Measurements from ENCODE around the gene TOPBP1.

The TOPBP1 gene

DNA sequence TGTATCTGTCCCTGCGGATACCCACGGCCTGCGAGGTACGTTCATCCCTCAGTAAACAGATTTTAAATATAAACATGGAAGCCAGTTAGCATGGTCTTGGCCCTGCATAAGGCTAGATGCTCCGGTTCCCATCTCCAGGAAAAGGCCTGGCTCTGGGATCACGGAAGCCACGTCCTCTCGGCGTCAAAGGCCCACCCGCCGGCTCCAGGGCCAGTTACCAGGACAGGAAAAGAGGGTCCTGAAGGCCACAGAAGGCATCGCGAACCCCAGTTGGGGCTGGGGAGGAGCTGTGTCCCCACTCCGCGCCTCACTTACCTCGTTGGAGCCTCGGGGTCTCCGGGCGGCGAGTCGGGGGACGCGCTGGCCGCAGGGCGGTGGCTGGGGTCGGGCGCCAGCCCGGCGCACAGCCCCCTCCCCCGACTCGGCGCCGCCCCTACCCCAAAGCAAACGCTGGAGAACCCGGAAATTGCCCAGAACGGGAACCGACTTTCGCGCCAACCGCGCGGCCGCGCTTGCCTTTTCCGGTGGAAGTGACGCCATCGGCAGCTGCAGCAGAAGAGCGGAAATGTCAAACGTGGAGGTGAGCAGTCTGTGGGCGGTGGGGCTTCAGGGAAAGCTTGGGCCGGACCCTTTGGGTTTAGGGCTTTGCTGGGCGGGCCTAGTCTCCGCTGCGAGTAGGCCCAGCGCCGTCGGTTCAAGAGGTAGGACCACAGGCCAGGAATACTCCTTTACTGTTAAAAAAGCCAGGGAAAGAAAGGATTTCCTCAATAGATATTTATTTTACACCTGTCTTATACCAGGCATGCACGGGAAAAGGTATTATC, at the start of gene TOPBP1:
Gene TOPBP1 (minus strand): TSS at position 488 of the 824 bp plus-strand sequence. CDS start 814 bp downstream, outside the sequence.
- Histone ChIP-seq H3K9me2 (replicated peaks; ENCODE audit: insufficient read depth, low read length) (no peaks in the 10 kb centered on the region), H3F3A (ENCODE audit: insufficient read depth) (peaks cover 5% of the 10 kb centered on the region), H3K27ac (ENCODE audit: low read depth, low read length) (peak within 1 kb of the TSS; percentile 71), H3K9me3 (ENCODE audit: insufficient read depth, low read length) (no peaks in the 10 kb centered on the region), H3K27me3 (ENCODE audit: low read length) (no peaks in the 10 kb centered on the region), H3K9ac (ENCODE audit: low read length) (peak within 1 kb of the TSS; percentile 98), H2AFZ (ENCODE audit: low read depth, low read length, severe bottlenecking) (peak within 1 kb of the TSS; percentile 73), H3K4me3 (ENCODE audit: insufficient read depth, low read length, poor library complexity, severe bottlenecking) (peak within 1 kb of the TSS; percentile 98), H3K79me2 (ENCODE audit: insufficient read depth, low read length) (peaks cover 53% of the 10 kb centered on the region), H3K4me2 (ENCODE audit: low read depth, low read length, poor library complexity, severe bottlenecking) (peak within 1 kb of the TSS; percentile 96), H3K36me3 (ENCODE audit: low read length) (peaks cover 25% of the 10 kb centered on the region; the same call in 1 of the 2 replicates), H4K20me1 (ENCODE audit: low read depth, low read length) (no peaks in the 10 kb centered on the region)
- no peak for TF ChIP-seq EZH2phosphoT487 (conservative IDR thresholded peaks at IDR 0.05; ENCODE audit: low read length)
- TF ChIP-seq, protein P1, sequence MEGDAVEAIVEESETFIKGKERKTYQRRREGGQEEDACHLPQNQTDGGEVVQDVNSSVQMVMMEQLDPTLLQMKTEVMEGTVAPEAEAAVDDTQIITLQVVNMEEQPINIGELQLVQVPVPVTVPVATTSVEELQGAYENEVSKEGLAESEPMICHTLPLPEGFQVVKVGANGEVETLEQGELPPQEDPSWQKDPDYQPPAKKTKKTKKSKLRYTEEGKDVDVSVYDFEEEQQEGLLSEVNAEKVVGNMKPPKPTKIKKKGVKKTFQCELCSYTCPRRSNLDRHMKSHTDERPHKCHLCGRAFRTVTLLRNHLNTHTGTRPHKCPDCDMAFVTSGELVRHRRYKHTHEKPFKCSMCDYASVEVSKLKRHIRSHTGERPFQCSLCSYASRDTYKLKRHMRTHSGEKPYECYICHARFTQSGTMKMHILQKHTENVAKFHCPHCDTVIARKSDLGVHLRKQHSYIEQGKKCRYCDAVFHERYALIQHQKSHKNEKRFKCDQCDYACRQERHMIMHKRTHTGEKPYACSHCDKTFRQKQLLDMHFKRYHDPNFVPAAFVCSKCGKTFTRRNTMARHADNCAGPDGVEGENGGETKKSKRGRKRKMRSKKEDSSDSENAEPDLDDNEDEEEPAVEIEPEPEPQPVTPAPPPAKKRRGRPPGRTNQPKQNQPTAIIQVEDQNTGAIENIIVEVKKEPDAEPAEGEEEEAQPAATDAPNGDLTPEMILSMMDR (IDR thresholded peaks at IDR 0.05; ENCODE audit: insufficient read depth, low read length, poor library complexity, severe bottlenecking): no peak

DNA sequence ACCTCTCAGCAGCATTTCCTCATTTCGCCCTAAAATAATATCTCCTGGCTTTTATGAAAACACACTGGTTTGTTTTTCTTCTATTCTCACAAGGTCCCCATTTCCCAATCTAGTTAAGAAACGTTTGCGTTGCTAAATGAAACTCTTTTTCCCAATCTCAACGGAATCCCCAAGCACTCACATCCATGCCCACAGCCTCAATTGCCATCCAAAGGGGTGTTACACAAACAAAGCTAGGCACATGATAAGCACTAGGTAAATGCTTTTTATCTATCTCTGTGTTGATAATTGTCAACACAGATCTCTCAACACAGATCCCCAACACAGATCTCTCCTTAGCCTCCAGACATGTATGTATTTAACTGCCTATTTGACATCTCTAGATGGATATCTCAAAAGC, 49.3 kb upstream of the TOPBP1 start:
- H3K4me3 ChIP-seq (ENCODE audit: insufficient read depth, low read length, poor library complexity, severe bottlenecking): no peak overlapping the region
- no peaks in the 10 kb centered on the region for H3F3A ChIP-seq (ENCODE audit: insufficient read depth)
- H3K27ac ChIP-seq (ENCODE audit: low read depth, low read length): no peak overlapping the region
- no peak for TF ChIP-seq EZH2phosphoT487 (conservative IDR thresholded peaks at IDR 0.05; ENCODE audit: low read length)
- TF ChIP-seq, protein P1 (IDR thresholded peaks at IDR 0.05; ENCODE audit: insufficient read depth, low read length, poor library complexity, severe bottlenecking): no peak
- no peak overlapping the region for H2AFZ ChIP-seq (ENCODE audit: low read depth, low read length, severe bottlenecking)
- H3K9ac ChIP-seq (ENCODE audit: low read length): no peak overlapping the region
- H3K9me2 ChIP-seq (replicated peaks; ENCODE audit: insufficient read depth, low read length): no peaks in the 10 kb centered on the region
- H3K9me3 ChIP-seq (ENCODE audit: insufficient read depth, low read length): no peaks in the 10 kb centered on the region
- H4K20me1 ChIP-seq (ENCODE audit: low read depth, low read length): no peaks in the 10 kb centered on the region
- no peak overlapping the region for H3K4me2 ChIP-seq (ENCODE audit: low read depth, low read length, poor library complexity, severe bottlenecking)
- no peaks in the 10 kb centered on the region for H3K36me3 ChIP-seq (ENCODE audit: low read length)
- no peaks in the 10 kb centered on the region for H3K79me2 ChIP-seq (ENCODE audit: insufficient read depth, low read length)
- H3K27me3 ChIP-seq (ENCODE audit: low read length): no peaks in the 10 kb centered on the region

DNA sequence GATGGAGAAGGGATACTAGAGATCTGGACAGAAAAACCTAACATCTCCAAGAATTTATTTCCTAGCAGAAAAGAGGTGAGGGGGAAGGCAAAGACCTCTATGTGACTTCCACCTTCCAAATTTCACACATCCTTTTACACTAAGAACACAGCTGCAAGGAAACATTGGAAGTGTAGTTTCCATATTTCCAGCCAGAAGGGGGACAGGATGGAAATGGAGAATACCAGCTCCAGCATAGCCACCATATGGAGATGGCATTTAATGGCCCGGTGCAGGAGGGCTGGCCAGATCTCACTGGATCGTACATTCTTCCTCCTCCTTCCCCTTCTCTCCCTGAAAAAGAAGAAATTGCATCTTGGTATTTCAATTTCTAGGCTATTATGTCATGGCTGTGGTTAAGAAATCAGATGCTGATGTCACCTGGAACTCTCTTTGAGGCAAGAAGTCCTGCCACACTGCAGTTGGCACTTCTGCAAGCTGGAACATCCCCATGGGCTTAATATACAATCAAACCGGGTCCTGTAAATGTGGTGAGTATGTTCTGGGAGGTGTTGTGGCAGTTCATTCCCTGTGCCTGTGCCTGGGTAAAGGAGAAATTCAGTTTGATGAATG, 47.5 kb upstream of the TOPBP1 start:
- Histone ChIP-seq H2AFZ (ENCODE audit: low read depth, low read length, severe bottlenecking) (no peak overlapping the region), H3K9me2 (replicated peaks; ENCODE audit: insufficient read depth, low read length) (no peaks in the 10 kb centered on the region; the same call in 1 of the 2 replicates), H4K20me1 (ENCODE audit: low read depth, low read length) (no peaks in the 10 kb centered on the region), H3K79me2 (ENCODE audit: insufficient read depth, low read length) (no peaks in the 10 kb centered on the region), H3K4me2 (ENCODE audit: low read depth, low read length, poor library complexity, severe bottlenecking) (no peak overlapping the region), H3K27ac (ENCODE audit: low read depth, low read length) (no peak overlapping the region), H3K9me3 (ENCODE audit: insufficient read depth, low read length) (no peaks in the 10 kb centered on the region), H3K9ac (ENCODE audit: low read length) (no peak overlapping the region), H3K27me3 (ENCODE audit: low read length) (no peaks in the 10 kb centered on the region), H3K4me3 (ENCODE audit: insufficient read depth, low read length, poor library complexity, severe bottlenecking) (no peak overlapping the region), H3F3A (ENCODE audit: insufficient read depth) (no peaks in the 10 kb centered on the region), H3K36me3 (ENCODE audit: low read length) (no peaks in the 10 kb centered on the region)
- no peak for TF ChIP-seq EZH2phosphoT487 (conservative IDR thresholded peaks at IDR 0.05; ENCODE audit: low read length)
- TF ChIP-seq, protein P1 (IDR thresholded peaks at IDR 0.05; ENCODE audit: insufficient read depth, low read length, poor library complexity, severe bottlenecking): no peak

Measured in SU-DHL-6 (cell line).